Effector memory CD4-positive, alpha-beta T cell (primary cell): ENCODE data around the gene MCM10.

ENCODE experiments used
- DNase-seq, 3 donors: peaks; one replicate each; pipeline ENCODE4 v3.0.0-alpha.2; 2020
- H3K27ac ChIP-seq: 2 replicates; pipeline ENCODE4 v1.7.0; 2013; ENCODE audit warnings: mild to moderate bottlenecking, low read length, moderate library complexity; ENCODE audit not compliant: insufficient read depth, poor library complexity, severe bottlenecking
- H3K27me3 ChIP-seq: replicated peaks from 2 replicates; pipeline ENCODE4 v1.7.0; 2013; ENCODE audit warnings: mild to moderate bottlenecking, low read length; ENCODE audit not compliant: insufficient read depth, control insufficient read depth, poor library complexity, severe bottlenecking
- H3K36me3 ChIP-seq: 2 replicates; pipeline ENCODE4 v1.7.0; 2013; ENCODE audit warnings: mild to moderate bottlenecking, low read length, moderate library complexity; ENCODE audit not compliant: control insufficient read depth, insufficient read depth
- H3K4me1 ChIP-seq: 2 replicates; pipeline ENCODE4 v1.7.0; 2013; ENCODE audit warnings: low read length, mild to moderate bottlenecking; ENCODE audit not compliant: control insufficient read depth, insufficient read depth, poor library complexity, severe bottlenecking
- H3K4me3 ChIP-seq: 2 replicates; pipeline ENCODE4 v1.7.0; 2013; ENCODE audit warnings: low read length, low read depth, mild to moderate bottlenecking; ENCODE audit not compliant: insufficient read depth, poor library complexity, severe bottlenecking
- H3K9me3 ChIP-seq: 2 replicates; pipeline ENCODE4 v1.7.0; 2013; ENCODE audit warnings: mild to moderate bottlenecking, low read length, moderate library complexity; ENCODE audit not compliant: control insufficient read depth

Gene MCM10

GRCh38 chr10:13213163-13213562, 51.8 kb downstream of the MCM10 start:
- Histone ChIP-seq H3K27ac (no peak overlapping the region), H3K4me1 (no peaks in the 10 kb centered on the region), H3K9me3 (no peaks in the 10 kb centered on the region), H3K36me3 (no peaks in the 10 kb centered on the region), H3K4me3 (no peak overlapping the region), H3K27me3 (no peaks in the 10 kb centered on the region)
- no peak for DNase-seq

GRCh38 chr10:13218878-13219277, 57.5 kb downstream of the MCM10 start:
- no peaks in the 10 kb centered on the region for H3K36me3 ChIP-seq

GRCh38 chr10:13219685-13220670, 58.6 kb downstream of the MCM10 start:
- no peaks in the 10 kb centered on the region for H3K36me3 ChIP-seq
- no peaks in the 10 kb centered on the region for H3K9me3 ChIP-seq
- H3K27me3 ChIP-seq = no peaks in the 10 kb centered on the region
- no peak overlapping the region for H3K27ac ChIP-seq
- no peak overlapping the region for H3K4me3 ChIP-seq
- no peak for DNase-seq
- H3K4me1 ChIP-seq = no peaks in the 10 kb centered on the region

More at GRCh38 chr10:13218878-13219277, 57.5 kb downstream of the MCM10 start:
- no peak overlapping the region for H3K27ac ChIP-seq
- no peaks in the 10 kb centered on the region for H3K4me1 ChIP-seq
- DNase-seq = no peak
- no peaks in the 10 kb centered on the region for H3K27me3 ChIP-seq
- H3K9me3 ChIP-seq = no peaks in the 10 kb centered on the region
- H3K4me3 ChIP-seq = no peak overlapping the region

- H3K4me3 ChIP-seq = no peak overlapping the region
- no peaks in the 10 kb centered on the region for H3K4me1 ChIP-seq
- H3K36me3 ChIP-seq = no peaks in the 10 kb centered on the region
- no peaks in the 10 kb centered on the region for H3K27me3 ChIP-seq
- H3K9me3 ChIP-seq = no peaks in the 10 kb centered on the region
- no peak overlapping the region for H3K27ac ChIP-seq
- DNase-seq = no peak
These were observed 60.2 kb downstream of the MCM10 start for GRCh38 chr10:13221572-13221971.

- no peaks in the 10 kb centered on the region for H3K36me3 ChIP-seq
- H3K27me3 ChIP-seq = no peaks in the 10 kb centered on the region
- no peak for DNase-seq
- no peak overlapping the region for H3K27ac ChIP-seq
- no peak overlapping the region for H3K4me3 ChIP-seq
- no peaks in the 10 kb centered on the region for H3K9me3 ChIP-seq
- H3K4me1 ChIP-seq = no peaks in the 10 kb centered on the region
These were observed 60.8 kb downstream of the MCM10 start for GRCh38 chr10:13222151-13222550.

GRCh38 chr10:13222566-13222965, 61.2 kb downstream of the MCM10 start:
- Histone ChIP-seq H3K4me1 (no peaks in the 10 kb centered on the region), H3K9me3 (no peaks in the 10 kb centered on the region), H3K4me3 (no peak overlapping the region), H3K27ac (no peak overlapping the region), H3K36me3 (no peaks in the 10 kb centered on the region), H3K27me3 (no peaks in the 10 kb centered on the region)
- DNase-seq = no peak

GRCh38 chr10:13223241-13223640, 61.9 kb downstream of the MCM10 start:
- no peaks in the 10 kb centered on the region for H3K9me3 ChIP-seq
- H3K4me3 ChIP-seq = no peak overlapping the region
- H3K27me3 ChIP-seq = no peaks in the 10 kb centered on the region
- DNase-seq = no peak
- no peak overlapping the region for H3K27ac ChIP-seq
- no peaks in the 10 kb centered on the region for H3K4me1 ChIP-seq
- no peaks in the 10 kb centered on the region for H3K36me3 ChIP-seq

GRCh38 chr10:13224210-13224995, 63.0 kb downstream of the MCM10 start:
- H3K36me3 ChIP-seq = no peaks in the 10 kb centered on the region
- H3K9me3 ChIP-seq = no peaks in the 10 kb centered on the region
- H3K27me3 ChIP-seq = no peaks in the 10 kb centered on the region
- DNase-seq = no peak
- H3K4me1 ChIP-seq = no peaks in the 10 kb centered on the region
- H3K4me3 ChIP-seq = no peak overlapping the region
- no peak overlapping the region for H3K27ac ChIP-seq

GRCh38 chr10:13225601-13226000, 64.2 kb downstream of the MCM10 start:
- H3K4me3 ChIP-seq = no peak overlapping the region
- H3K36me3 ChIP-seq = no peaks in the 10 kb centered on the region
- H3K27ac ChIP-seq = no peak overlapping the region
- H3K9me3 ChIP-seq = no peaks in the 10 kb centered on the region
- no peaks in the 10 kb centered on the region for H3K4me1 ChIP-seq
- no peak for DNase-seq
- no peaks in the 10 kb centered on the region for H3K27me3 ChIP-seq

- Histone ChIP-seq H3K27ac (no peak overlapping the region), H3K27me3 (no peaks in the 10 kb centered on the region), H3K9me3 (no peaks in the 10 kb centered on the region), H3K4me3 (no peak overlapping the region), H3K4me1 (no peaks in the 10 kb centered on the region), H3K36me3 (no peaks in the 10 kb centered on the region)
- DNase-seq = no peak
These were observed 65.7 kb downstream of the MCM10 start for GRCh38 chr10:13227031-13227430.
